BLaER1 (cell line): ENCODE results near the gene LPP.

Experiments used
- H3K27ac ChIP-seq: shearing (Covaris generic); formaldehyde crosslinking; 2 replicates; pipeline ENCODE4 v1.8.1; 2022
- H3K27me3 ChIP-seq: shearing (Covaris generic); formaldehyde crosslinking; 2 replicates; pipeline ENCODE4 v1.8.1; 2022
- H3K36me3 ChIP-seq: shearing (Covaris generic); formaldehyde crosslinking; 2 replicates; pipeline ENCODE4 v1.8.1; 2022
- H3K4me1 ChIP-seq: shearing (Covaris generic); formaldehyde crosslinking; 2 replicates; pipeline ENCODE4 v1.8.1; 2022
- H3K4me2 ChIP-seq: shearing (Covaris generic); formaldehyde crosslinking; 2 replicates; pipeline ENCODE4 v1.8.1; 2022
- H3K4me3 ChIP-seq: shearing (Covaris generic); formaldehyde crosslinking; 2 replicates; pipeline ENCODE4 v1.8.1; 2022
- H3K9ac ChIP-seq: shearing (Covaris generic); formaldehyde crosslinking; 2 replicates; pipeline ENCODE4 v1.8.1; 2022
- H3K9me3 ChIP-seq: shearing (Covaris generic); formaldehyde crosslinking; 2 replicates; pipeline ENCODE4 v1.8.1; 2022
- H4K20me1 ChIP-seq: shearing (Covaris generic); formaldehyde crosslinking; 2 replicates; pipeline ENCODE4 v1.8.1; 2022
- Cebpa-rat ChIP-seq: shearing (Covaris generic); IDR thresholded peaks from 2 replicates; pipeline ENCODE4 v1.8.1; 2022

Gene LPP

GRCh38 chr3:188740010-188740409 is 586.1 kb downstream of the LPP start:
- Histone ChIP-seq H3K4me2 (no peak overlapping the region), H3K36me3 (no peaks in the 10 kb centered on the region), H4K20me1 (no peaks in the 10 kb centered on the region), H3K27me3 (no peaks in the 10 kb centered on the region), H3K9ac (no peak overlapping the region), H3K4me1 (no peaks in the 10 kb centered on the region), H3K9me3 (no peaks in the 10 kb centered on the region), H3K27ac (no peak overlapping the region), H3K4me3 (no peak overlapping the region)
- no peak for TF ChIP-seq Cebpa-rat

GRCh38 chr3:188742755-188743550 is 589.0 kb downstream of the LPP start:
- Histone ChIP-seq H3K9ac (no peak overlapping the region), H3K4me2 (no peak overlapping the region), H3K4me3 (no peak overlapping the region), H3K27ac (no peak overlapping the region), H4K20me1 (no peaks in the 10 kb centered on the region), H3K9me3 (no peaks in the 10 kb centered on the region), H3K27me3 (no peaks in the 10 kb centered on the region), H3K36me3 (no peaks in the 10 kb centered on the region), H3K4me1 (no peaks in the 10 kb centered on the region)
- TF ChIP-seq Cebpa-rat, result no peak

GRCh38 chr3:188744166-188744565 is 590.2 kb downstream of the LPP start:
- no peaks in the 10 kb centered on the region for H3K9me3 ChIP-seq
- H3K9ac ChIP-seq, result no peak overlapping the region
- TF ChIP-seq Cebpa-rat, result no peak
- no peaks in the 10 kb centered on the region for H4K20me1 ChIP-seq
- no peaks in the 10 kb centered on the region for H3K4me1 ChIP-seq
- H3K27me3 ChIP-seq, result no peaks in the 10 kb centered on the region
- H3K36me3 ChIP-seq, result no peaks in the 10 kb centered on the region
- H3K4me3 ChIP-seq, result no peak overlapping the region
- H3K4me2 ChIP-seq, result no peak overlapping the region
- H3K27ac ChIP-seq, result no peak overlapping the region

- H3K27ac ChIP-seq, result no peak overlapping the region
- no peak overlapping the region for H3K9ac ChIP-seq
- H3K9me3 ChIP-seq, result no peaks in the 10 kb centered on the region
- no peaks in the 10 kb centered on the region for H3K27me3 ChIP-seq
- no peaks in the 10 kb centered on the region for H4K20me1 ChIP-seq
- no peak overlapping the region for H3K4me2 ChIP-seq
- no peak overlapping the region for H3K4me3 ChIP-seq
- H3K4me1 ChIP-seq, result no peaks in the 10 kb centered on the region
- H3K36me3 ChIP-seq, result no peaks in the 10 kb centered on the region
- TF ChIP-seq Cebpa-rat, result no peak
These were observed 591.1 kb downstream of the LPP start for GRCh38 chr3:188745031-188745430.

- Histone ChIP-seq H3K4me1 (0 out of 2 replicates have a peak, but pooled peaks cover 4% of the 10 kb centered on the region), H3K9ac (no peak overlapping the region)
These were observed 592.4 kb downstream of the LPP start for GRCh38 chr3:188746291-188746783.

GRCh38 chr3:188747489-188747888 is 593.5 kb downstream of the LPP start:
- no peaks in the 10 kb centered on the region for H3K9me3 ChIP-seq
- H3K4me2 ChIP-seq, result no peak overlapping the region
- TF ChIP-seq Cebpa-rat, result no peak
- H3K4me3 ChIP-seq, result no peak overlapping the region
- no peak overlapping the region for H3K9ac ChIP-seq
- H4K20me1 ChIP-seq, result no peaks in the 10 kb centered on the region
- 0 out of 2 replicates have a peak, but pooled peaks cover 4% of the 10 kb centered on the region for H3K4me1 ChIP-seq
- H3K27ac ChIP-seq, result no peak overlapping the region
- H3K36me3 ChIP-seq, result no peaks in the 10 kb centered on the region
- no peaks in the 10 kb centered on the region for H3K27me3 ChIP-seq

More at GRCh38 chr3:188746291-188746783, 592.4 kb downstream of the LPP start:
- Histone ChIP-seq H3K27ac (no peak overlapping the region), H3K9me3 (no peaks in the 10 kb centered on the region), H3K4me3 (no peak overlapping the region), H4K20me1 (no peaks in the 10 kb centered on the region), H3K27me3 (no peaks in the 10 kb centered on the region), H3K36me3 (no peaks in the 10 kb centered on the region), H3K4me2 (no peak overlapping the region)
- no peak for TF ChIP-seq Cebpa-rat

GRCh38 chr3:188749010-188749617 is 595.2 kb downstream of the LPP start:
- TF ChIP-seq Cebpa-rat, result no peak
- Histone ChIP-seq H3K27me3 (no peaks in the 10 kb centered on the region), H3K4me1 (0 out of 2 replicates have a peak, but pooled peaks cover 4% of the 10 kb centered on the region), H3K9ac (no peak overlapping the region), H3K4me3 (no peak overlapping the region), H4K20me1 (no peaks in the 10 kb centered on the region), H3K27ac (no peak overlapping the region), H3K4me2 (no peak overlapping the region), H3K9me3 (no peaks in the 10 kb centered on the region), H3K36me3 (no peaks in the 10 kb centered on the region)

GRCh38 chr3:188749830-188750229 is 595.9 kb downstream of the LPP start:
- no peaks in the 10 kb centered on the region for H4K20me1 ChIP-seq
- H3K36me3 ChIP-seq, result no peaks in the 10 kb centered on the region
- TF ChIP-seq Cebpa-rat, result no peak
- H3K27me3 ChIP-seq, result no peaks in the 10 kb centered on the region
- no peak overlapping the region for H3K9ac ChIP-seq
- H3K4me3 ChIP-seq, result no peak overlapping the region
- 0 out of 2 replicates have a peak, but pooled peaks cover 4% of the 10 kb centered on the region for H3K4me1 ChIP-seq
- no peak overlapping the region for H3K27ac ChIP-seq
- no peak overlapping the region for H3K4me2 ChIP-seq
- H3K9me3 ChIP-seq, result no peaks in the 10 kb centered on the region

- no peak overlapping the region for H3K4me2 ChIP-seq
- H3K4me3 ChIP-seq, result no peak overlapping the region
- H3K36me3 ChIP-seq, result no peaks in the 10 kb centered on the region
- H3K27me3 ChIP-seq, result no peaks in the 10 kb centered on the region
- H3K4me1 ChIP-seq, result 0 out of 2 replicates have a peak, but pooled peaks cover 4% of the 10 kb centered on the region
- H3K9me3 ChIP-seq, result no peaks in the 10 kb centered on the region
- no peak overlapping the region for H3K9ac ChIP-seq
- no peak for TF ChIP-seq Cebpa-rat
- H4K20me1 ChIP-seq, result no peaks in the 10 kb centered on the region
- H3K27ac ChIP-seq, result no peak overlapping the region
These were observed 596.7 kb downstream of the LPP start for GRCh38 chr3:188750617-188751016.

GRCh38 chr3:188752850-188753249 is 598.9 kb downstream of the LPP start:
- Histone ChIP-seq H3K9me3 (no peaks in the 10 kb centered on the region), H3K4me2 (no peak overlapping the region), H3K27ac (no peak overlapping the region), H3K27me3 (no peaks in the 10 kb centered on the region), H3K9ac (no peak overlapping the region), H3K4me1 (0 out of 2 replicates have a peak, but pooled peaks cover 10% of the 10 kb centered on the region), H3K36me3 (no peaks in the 10 kb centered on the region), H3K4me3 (no peak overlapping the region), H4K20me1 (no peaks in the 10 kb centered on the region)
- TF ChIP-seq Cebpa-rat, result no peak
